GM23338 (cell line): Measurements from ENCODE around the gene GCFC2. TPM values are rescaled to one million over a fixed set of nuclear protein-coding genes. Genes with fewer than 3 reads are reported as not detected.

Experiments
- ATAC-seq: fragments of 200-7000 bp; cut with Tn5 transposase; 3 replicates; pipeline ENCODE4 v1.9.1; 2020
- DNase-seq: peaks from one replicate; pipeline ENCODE4 v3.0.0-alpha.2; 2015; ENCODE audit warnings: low spot score
- H2AFZ ChIP-seq: fragments of 200-600 bp; sonication (generic); 2 replicates; pipeline ENCODE4 v1.8.0; 2016; ENCODE audit warnings: antibody characterized with exemption, mild to moderate bottlenecking, moderate library complexity
- H3F3A ChIP-seq: fragments of 200-600 bp; sonication (generic); replicated peaks from 2 replicates; pipeline ENCODE4 v1.8.0; 2017; ENCODE audit warnings: antibody characterized with exemption, mixed run types, low read depth
- H3K27ac ChIP-seq: fragments of 200-600 bp; sonication (generic); 2 replicates; pipeline ENCODE4 v1.6.1; 2016; ENCODE audit warnings: low read depth
- H3K27me3 ChIP-seq: fragments of 200-600 bp; sonication (generic); 2 replicates; pipeline ENCODE4 v1.8.0; 2016; ENCODE audit warnings: mild to moderate bottlenecking, mixed run types, moderate library complexity; ENCODE audit not compliant: insufficient read depth
- H3K36me3 ChIP-seq: fragments of 200-600 bp; sonication (generic); 2 replicates; pipeline ENCODE4 v1.8.0; 2016; ENCODE audit warnings: mild to moderate bottlenecking; ENCODE audit not compliant: insufficient read depth
- H3K4me1 ChIP-seq: fragments of 200-600 bp; sonication (generic); 2 replicates; pipeline ENCODE4 v1.8.0; 2016; ENCODE audit warnings: mild to moderate bottlenecking, moderate library complexity; ENCODE audit not compliant: insufficient read depth
- H3K4me2 ChIP-seq: fragments of 200-600 bp; sonication (generic); 2 replicates; pipeline ENCODE4 v1.7.1; 2017; ENCODE audit warnings: mixed run types
- H3K4me3 ChIP-seq: fragments of 200-600 bp; sonication (generic); 2 replicates; pipeline ENCODE4 v1.6.1; 2016; ENCODE audit warnings: mixed run types
- H3K79me2 ChIP-seq: fragments of 200-600 bp; sonication (generic); replicated peaks from 2 replicates; pipeline ENCODE4 v1.8.0; 2017; ENCODE audit warnings: mild to moderate bottlenecking; ENCODE audit not compliant: insufficient read depth
- H3K9me2 ChIP-seq: fragments of 200-600 bp; sonication (generic); 2 replicates; pipeline ENCODE4 v1.8.0; 2017; ENCODE audit not compliant: insufficient read depth
- H4K20me1 ChIP-seq: fragments of 200-600 bp; sonication (generic); replicated peaks from 2 replicates; pipeline ENCODE4 v1.8.0; 2017; ENCODE audit warnings: mild to moderate bottlenecking; ENCODE audit not compliant: insufficient read depth
- H3K27ac Mint-ChIP-seq: 2 replicates; pipeline ENCODE4 v1.8.0; 2020; ENCODE audit warnings: inconsistent platforms, mild to moderate bottlenecking, moderate library complexity, mixed read lengths
- H3K27me3 Mint-ChIP-seq: 3 replicates; pipeline ENCODE4 v1.8.0; 2022; ENCODE audit warnings: low read depth, mild to moderate bottlenecking, moderate library complexity, mixed read lengths, inconsistent platforms; ENCODE audit not compliant: insufficient read depth, poor library complexity
- H3K36me3 Mint-ChIP-seq: 3 replicates; pipeline ENCODE4 v1.8.0; 2021; ENCODE audit warnings: low read depth, mild to moderate bottlenecking, inconsistent platforms, moderate library complexity, mixed read lengths
- H3K4me1 Mint-ChIP-seq: 3 replicates; pipeline ENCODE4 v1.8.0; 2020; ENCODE audit warnings: mild to moderate bottlenecking, inconsistent platforms, mixed read lengths
- H3K4me3 Mint-ChIP-seq: 3 replicates; pipeline ENCODE4 v1.8.0; 2021; ENCODE audit warnings: moderate library complexity, mild to moderate bottlenecking, inconsistent platforms, mixed read lengths
- H3K9me3 Mint-ChIP-seq: 3 replicates; pipeline ENCODE4 v1.8.0; 2020; ENCODE audit warnings: moderate library complexity, mild to moderate bottlenecking, inconsistent platforms, mixed read lengths
- CREB1 ChIP-seq: fragments of 250-450 bp; sonication (Bioruptor Pico); IDR thresholded peaks from 2 replicates; pipeline ENCODE4 v1.5.0; 2020; ENCODE audit warnings: low read depth, mild to moderate bottlenecking, moderate library complexity
- EZH2 ChIP-seq: fragments of 200-600 bp; sonication (generic); IDR thresholded peaks from one replicate; pipeline ENCODE4 v1.8.0; 2017; ENCODE audit warnings: antibody characterized with exemption, mild to moderate bottlenecking, low read depth; ENCODE audit not compliant: unreplicated experiment
- EZH2phosphoT487 ChIP-seq: fragments of 200-600 bp; sonication (generic); IDR thresholded peaks from one replicate; pipeline ENCODE4 v1.8.1; 2018; ENCODE audit warnings: antibody characterized with exemption; ENCODE audit not compliant: unreplicated experiment
- JUNB ChIP-seq: IDR thresholded peaks from one replicate; pipeline ENCODE4 v1.6.1; 2016; ENCODE audit warnings: antibody characterized with exemption; ENCODE audit not compliant: unreplicated experiment
- NANOG ChIP-seq: IDR thresholded peaks from 2 replicates; pipeline ENCODE4 v1.6.1; 2016; ENCODE audit warnings: antibody characterized with exemption, borderline replicate concordance
- polyA plus RNA-seq: library from polyadenylated mRNA; unstranded; fragments of >200 nt; fragmentation: Nextera tagmentation; extraction: Ambion mirVana; gene quantifications from 2 replicates; pipeline ENCODE4 v1.2.1, GENCODE V29; 2016
- total RNA-seq: library from RNA; depleted of rRNA; stranded (reverse); fragments of >200 nt; shearing (Covaris generic); gene quantifications from 2 replicates; pipeline ENCODE4 v1.2.3, GENCODE V29; 2014
- TF ChIP-seq, protein P1 (sequence below), 2 experiments: fragments of 200-600 bp in 1 of 2; sonication (generic) in 1 of 2; conservative IDR thresholded peaks; 2 replicates each; pipeline versions ENCODE4 v1.5.1 to v1.6.1; 2016 to 2017; ENCODE audit warnings: antibody characterized with exemption in 2 of 2, low read depth in 2 of 2, mild to moderate bottlenecking in 2 of 2, moderate library complexity in 1 of 2
- TF ChIP-seq, protein P2 (sequence below): fragments of 250-450 bp; sonication (Bioruptor Pico); IDR thresholded peaks from 2 replicates; pipeline ENCODE4 v1.5.0; 2020; ENCODE audit warnings: mild to moderate bottlenecking, moderate library complexity
- TF ChIP-seq, protein P3 (sequence below): IDR thresholded peaks from one replicate; pipeline ENCODE4 v1.6.1; 2018; ENCODE audit warnings: antibody characterized with exemption; ENCODE audit not compliant: unreplicated experiment
- TF ChIP-seq, protein P4 (sequence below): IDR thresholded peaks from 2 replicates; pipeline ENCODE4 v1.6.1; 2016; ENCODE audit warnings: antibody characterized with exemption

The GCFC2 gene
- total and polyA plus RNA-seq, 2 experiments from 2014 or later = 23.8 to 26.2 TPM

DNA sequence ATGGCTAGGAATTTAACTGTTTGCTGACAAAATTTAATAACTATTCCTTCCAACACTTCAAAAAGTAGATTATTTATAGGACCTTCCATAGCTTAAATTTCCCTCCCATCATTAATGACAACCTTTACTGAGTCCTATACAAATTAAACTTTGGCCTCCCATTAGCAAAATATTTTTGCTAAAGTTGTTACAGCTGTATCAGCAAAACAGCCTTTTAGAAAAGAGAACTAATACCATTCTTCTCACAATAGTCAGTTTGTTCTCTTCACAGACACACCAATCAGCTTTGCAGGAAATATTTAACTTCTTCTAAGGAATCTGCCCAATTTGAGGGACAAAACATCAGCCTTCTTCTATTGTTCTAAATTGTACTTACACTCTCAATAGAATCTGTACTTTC, 12.0 kb upstream of the GCFC2 start (continued):
- TF ChIP-seq, protein P1, sequence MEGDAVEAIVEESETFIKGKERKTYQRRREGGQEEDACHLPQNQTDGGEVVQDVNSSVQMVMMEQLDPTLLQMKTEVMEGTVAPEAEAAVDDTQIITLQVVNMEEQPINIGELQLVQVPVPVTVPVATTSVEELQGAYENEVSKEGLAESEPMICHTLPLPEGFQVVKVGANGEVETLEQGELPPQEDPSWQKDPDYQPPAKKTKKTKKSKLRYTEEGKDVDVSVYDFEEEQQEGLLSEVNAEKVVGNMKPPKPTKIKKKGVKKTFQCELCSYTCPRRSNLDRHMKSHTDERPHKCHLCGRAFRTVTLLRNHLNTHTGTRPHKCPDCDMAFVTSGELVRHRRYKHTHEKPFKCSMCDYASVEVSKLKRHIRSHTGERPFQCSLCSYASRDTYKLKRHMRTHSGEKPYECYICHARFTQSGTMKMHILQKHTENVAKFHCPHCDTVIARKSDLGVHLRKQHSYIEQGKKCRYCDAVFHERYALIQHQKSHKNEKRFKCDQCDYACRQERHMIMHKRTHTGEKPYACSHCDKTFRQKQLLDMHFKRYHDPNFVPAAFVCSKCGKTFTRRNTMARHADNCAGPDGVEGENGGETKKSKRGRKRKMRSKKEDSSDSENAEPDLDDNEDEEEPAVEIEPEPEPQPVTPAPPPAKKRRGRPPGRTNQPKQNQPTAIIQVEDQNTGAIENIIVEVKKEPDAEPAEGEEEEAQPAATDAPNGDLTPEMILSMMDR (conservative IDR thresholded peaks at IDR 0.05; ENCODE audit: low read depth in 2 of 2) = no peak
- TF ChIP-seq, protein P2, sequence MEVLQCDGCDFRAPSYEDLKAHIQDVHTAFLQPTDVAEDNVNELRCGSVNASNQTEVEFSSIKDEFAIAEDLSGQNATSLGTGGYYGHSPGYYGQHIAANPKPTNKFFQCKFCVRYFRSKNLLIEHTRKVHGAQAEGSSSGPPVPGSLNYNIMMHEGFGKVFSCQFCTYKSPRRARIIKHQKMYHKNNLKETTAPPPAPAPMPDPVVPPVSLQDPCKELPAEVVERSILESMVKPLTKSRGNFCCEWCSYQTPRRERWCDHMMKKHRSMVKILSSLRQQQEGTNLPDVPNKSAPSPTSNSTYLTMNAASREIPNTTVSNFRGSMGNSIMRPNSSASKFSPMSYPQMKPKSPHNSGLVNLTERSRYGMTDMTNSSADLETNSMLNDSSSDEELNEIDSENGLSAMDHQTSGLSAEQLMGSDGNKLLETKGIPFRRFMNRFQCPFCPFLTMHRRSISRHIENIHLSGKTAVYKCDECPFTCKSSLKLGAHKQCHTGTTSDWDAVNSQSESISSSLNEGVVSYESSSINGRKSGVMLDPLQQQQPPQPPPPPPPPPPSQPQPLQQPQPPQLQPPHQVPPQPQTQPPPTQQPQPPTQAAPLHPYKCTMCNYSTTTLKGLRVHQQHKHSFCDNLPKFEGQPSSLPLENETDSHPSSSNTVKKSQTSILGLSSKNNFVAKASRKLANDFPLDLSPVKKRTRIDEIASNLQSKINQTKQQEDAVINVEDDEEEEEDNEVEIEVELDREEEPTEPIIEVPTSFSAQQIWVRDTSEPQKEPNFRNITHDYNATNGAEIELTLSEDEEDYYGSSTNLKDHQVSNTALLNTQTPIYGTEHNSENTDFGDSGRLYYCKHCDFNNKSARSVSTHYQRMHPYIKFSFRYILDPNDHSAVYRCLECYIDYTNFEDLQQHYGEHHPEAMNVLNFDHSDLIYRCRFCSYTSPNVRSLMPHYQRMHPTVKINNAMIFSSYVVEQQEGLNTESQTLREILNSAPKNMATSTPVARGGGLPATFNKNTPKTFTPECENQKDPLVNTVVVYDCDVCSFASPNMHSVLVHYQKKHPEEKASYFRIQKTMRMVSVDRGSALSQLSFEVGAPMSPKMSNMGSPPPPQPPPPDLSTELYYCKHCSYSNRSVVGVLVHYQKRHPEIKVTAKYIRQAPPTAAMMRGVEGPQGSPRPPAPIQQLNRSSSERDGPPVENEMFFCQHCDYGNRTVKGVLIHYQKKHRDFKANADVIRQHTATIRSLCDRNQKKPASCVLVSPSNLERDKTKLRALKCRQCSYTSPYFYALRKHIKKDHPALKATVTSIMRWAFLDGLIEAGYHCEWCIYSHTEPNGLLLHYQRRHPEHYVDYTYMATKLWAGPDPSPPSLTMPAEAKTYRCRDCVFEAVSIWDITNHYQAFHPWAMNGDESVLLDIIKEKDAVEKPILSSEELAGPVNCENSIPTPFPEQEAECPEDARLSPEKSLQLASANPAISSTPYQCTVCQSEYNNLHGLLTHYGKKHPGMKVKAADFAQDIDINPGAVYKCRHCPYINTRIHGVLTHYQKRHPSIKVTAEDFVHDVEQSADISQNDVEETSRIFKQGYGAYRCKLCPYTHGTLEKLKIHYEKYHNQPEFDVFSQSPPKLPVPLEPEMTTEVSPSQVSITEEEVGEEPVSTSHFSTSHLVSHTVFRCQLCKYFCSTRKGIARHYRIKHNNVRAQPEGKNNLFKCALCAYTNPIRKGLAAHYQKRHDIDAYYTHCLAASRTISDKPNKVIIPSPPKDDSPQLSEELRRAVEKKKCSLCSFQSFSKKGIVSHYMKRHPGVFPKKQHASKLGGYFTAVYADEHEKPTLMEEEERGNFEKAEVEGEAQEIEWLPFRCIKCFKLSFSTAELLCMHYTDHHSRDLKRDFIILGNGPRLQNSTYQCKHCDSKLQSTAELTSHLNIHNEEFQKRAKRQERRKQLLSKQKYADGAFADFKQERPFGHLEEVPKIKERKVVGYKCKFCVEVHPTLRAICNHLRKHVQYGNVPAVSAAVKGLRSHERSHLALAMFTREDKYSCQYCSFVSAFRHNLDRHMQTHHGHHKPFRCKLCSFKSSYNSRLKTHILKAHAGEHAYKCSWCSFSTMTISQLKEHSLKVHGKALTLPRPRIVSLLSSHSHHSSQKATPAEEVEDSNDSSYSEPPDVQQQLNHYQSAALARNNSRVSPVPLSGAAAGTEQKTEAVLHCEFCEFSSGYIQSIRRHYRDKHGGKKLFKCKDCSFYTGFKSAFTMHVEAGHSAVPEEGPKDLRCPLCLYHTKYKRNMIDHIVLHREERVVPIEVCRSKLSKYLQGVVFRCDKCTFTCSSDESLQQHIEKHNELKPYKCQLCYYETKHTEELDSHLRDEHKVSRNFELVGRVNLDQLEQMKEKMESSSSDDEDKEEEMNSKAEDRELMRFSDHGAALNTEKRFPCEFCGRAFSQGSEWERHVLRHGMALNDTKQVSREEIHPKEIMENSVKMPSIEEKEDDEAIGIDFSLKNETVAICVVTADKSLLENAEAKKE (CRISPR knock-in tag) = no peak
- TF ChIP-seq CREB1 = no peak

DNA sequence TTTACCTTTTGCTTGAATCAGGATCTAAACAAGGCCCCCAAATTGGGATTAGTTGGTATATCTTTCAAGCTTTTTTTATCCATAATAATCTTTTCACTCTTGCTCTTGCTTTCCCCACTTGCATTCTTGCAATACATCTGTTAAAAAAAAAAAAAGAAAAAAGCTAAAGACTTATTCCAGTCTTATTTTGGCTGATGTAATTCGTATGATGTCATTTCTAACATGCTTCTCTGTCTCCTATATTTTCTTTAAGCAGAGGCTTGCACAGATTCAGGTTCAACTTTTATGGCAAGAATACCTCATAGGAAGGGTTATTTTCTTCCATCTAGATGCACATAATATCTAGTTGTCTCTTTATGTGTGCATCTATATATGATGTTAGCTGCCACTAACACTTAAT, 9.8 kb upstream of the GCFC2 start:
- no peak for DNase-seq
- H4K20me1 ChIP-seq = no peaks in the 10 kb centered on the region
- H3K4me3 ChIP-seq = no peak overlapping the region
- no peak overlapping the region for H3K27ac Mint-ChIP-seq
- no peaks in the 10 kb centered on the region for H3K4me1 ChIP-seq
- no peak overlapping the region for H3K4me3 Mint-ChIP-seq
- no peaks in the 10 kb centered on the region for H3K9me2 ChIP-seq
- H3F3A ChIP-seq = no peaks in the 10 kb centered on the region
- H3K79me2 ChIP-seq = no peaks in the 10 kb centered on the region
- no peak overlapping the region for H2AFZ ChIP-seq
- ATAC-seq = no peak
- H3K4me1 Mint-ChIP-seq = no peaks in the 10 kb centered on the region
- H3K36me3 ChIP-seq = no peaks in the 10 kb centered on the region; the same call in 1 of the 2 replicates
- no peak overlapping the region for H3K27ac ChIP-seq
- peaks cover 8% of the 10 kb centered on the region; the same call in 2 of the 3 replicates for H3K9me3 Mint-ChIP-seq
- H3K27me3 ChIP-seq = no peaks in the 10 kb centered on the region
- H3K27me3 Mint-ChIP-seq = no peaks in the 10 kb centered on the region
- no peaks in the 10 kb centered on the region for H3K36me3 Mint-ChIP-seq
- H3K4me2 ChIP-seq = no peak overlapping the region
- TF ChIP-seq NANOG = no peak
- no peak for TF ChIP-seq EZH2
- TF ChIP-seq, protein P3, sequence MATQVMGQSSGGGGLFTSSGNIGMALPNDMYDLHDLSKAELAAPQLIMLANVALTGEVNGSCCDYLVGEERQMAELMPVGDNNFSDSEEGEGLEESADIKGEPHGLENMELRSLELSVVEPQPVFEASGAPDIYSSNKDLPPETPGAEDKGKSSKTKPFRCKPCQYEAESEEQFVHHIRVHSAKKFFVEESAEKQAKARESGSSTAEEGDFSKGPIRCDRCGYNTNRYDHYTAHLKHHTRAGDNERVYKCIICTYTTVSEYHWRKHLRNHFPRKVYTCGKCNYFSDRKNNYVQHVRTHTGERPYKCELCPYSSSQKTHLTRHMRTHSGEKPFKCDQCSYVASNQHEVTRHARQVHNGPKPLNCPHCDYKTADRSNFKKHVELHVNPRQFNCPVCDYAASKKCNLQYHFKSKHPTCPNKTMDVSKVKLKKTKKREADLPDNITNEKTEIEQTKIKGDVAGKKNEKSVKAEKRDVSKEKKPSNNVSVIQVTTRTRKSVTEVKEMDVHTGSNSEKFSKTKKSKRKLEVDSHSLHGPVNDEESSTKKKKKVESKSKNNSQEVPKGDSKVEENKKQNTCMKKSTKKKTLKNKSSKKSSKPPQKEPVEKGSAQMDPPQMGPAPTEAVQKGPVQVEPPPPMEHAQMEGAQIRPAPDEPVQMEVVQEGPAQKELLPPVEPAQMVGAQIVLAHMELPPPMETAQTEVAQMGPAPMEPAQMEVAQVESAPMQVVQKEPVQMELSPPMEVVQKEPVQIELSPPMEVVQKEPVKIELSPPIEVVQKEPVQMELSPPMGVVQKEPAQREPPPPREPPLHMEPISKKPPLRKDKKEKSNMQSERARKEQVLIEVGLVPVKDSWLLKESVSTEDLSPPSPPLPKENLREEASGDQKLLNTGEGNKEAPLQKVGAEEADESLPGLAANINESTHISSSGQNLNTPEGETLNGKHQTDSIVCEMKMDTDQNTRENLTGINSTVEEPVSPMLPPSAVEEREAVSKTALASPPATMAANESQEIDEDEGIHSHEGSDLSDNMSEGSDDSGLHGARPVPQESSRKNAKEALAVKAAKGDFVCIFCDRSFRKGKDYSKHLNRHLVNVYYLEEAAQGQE = no peak
- TF ChIP-seq, protein P4, sequence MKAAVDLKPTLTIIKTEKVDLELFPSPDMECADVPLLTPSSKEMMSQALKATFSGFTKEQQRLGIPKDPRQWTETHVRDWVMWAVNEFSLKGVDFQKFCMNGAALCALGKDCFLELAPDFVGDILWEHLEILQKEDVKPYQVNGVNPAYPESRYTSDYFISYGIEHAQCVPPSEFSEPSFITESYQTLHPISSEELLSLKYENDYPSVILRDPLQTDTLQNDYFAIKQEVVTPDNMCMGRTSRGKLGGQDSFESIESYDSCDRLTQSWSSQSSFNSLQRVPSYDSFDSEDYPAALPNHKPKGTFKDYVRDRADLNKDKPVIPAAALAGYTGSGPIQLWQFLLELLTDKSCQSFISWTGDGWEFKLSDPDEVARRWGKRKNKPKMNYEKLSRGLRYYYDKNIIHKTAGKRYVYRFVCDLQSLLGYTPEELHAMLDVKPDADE = no peak
- TF ChIP-seq EZH2phosphoT487 = no peak
- TF ChIP-seq, protein P1 (conservative IDR thresholded peaks at IDR 0.05; ENCODE audit: low read depth in 2 of 2) = no peak
- no peak for TF ChIP-seq JUNB
